Astrocyte (in vitro differentiated cells and primary cell): ENCODE measurements around the gene PLD6. TPM values are rescaled to one million over a fixed set of nuclear protein-coding genes. Genes with fewer than 3 reads are reported as not detected.

ENCODE experiments used
- DNase-seq: peaks from one replicate; pipeline ENCODE4 v3.0.0-alpha.2; 2010; ENCODE audit warnings: low read depth
- FAIRE-seq: peaks from 2 replicates; lab custom pipeline; 2011; peaks lifted over from hg19 to GRCh38; lab: Jason Lieb, UNC
- H2AFZ ChIP-seq: 2 replicates; pipeline ENCODE4 v1.6.0; 2012; ENCODE audit warnings: low read depth, low read length, inconsistent platforms
- H3K27ac ChIP-seq: 2 replicates; pipeline ENCODE4 v1.5.1; 2011; ENCODE audit warnings: low read depth, low read length, inconsistent platforms
- H3K27me3 ChIP-seq: 2 replicates; pipeline ENCODE4 v1.6.0; 2011; ENCODE audit warnings: low read length, inconsistent platforms; ENCODE audit not compliant: insufficient read depth
- H3K36me3 ChIP-seq: 2 replicates; pipeline ENCODE4 v1.5.1; 2011; ENCODE audit warnings: low read length, inconsistent platforms; ENCODE audit not compliant: insufficient read depth
- H3K4me1 ChIP-seq: 2 replicates; pipeline ENCODE4 v1.5.1; 2011; ENCODE audit warnings: low read length, inconsistent platforms; ENCODE audit not compliant: insufficient read depth
- H3K4me2 ChIP-seq: 2 replicates; pipeline ENCODE4 v1.6.0; 2012; ENCODE audit warnings: low read length, inconsistent platforms
- H3K4me3 ChIP-seq: 2 replicates; pipeline ENCODE4 v1.5.1; 2011; ENCODE audit warnings: low read depth, mild to moderate bottlenecking, low read length, inconsistent platforms; ENCODE audit not compliant: insufficient read depth
- H3K79me2 ChIP-seq: 2 replicates; pipeline ENCODE4 v1.6.0; 2012; ENCODE audit warnings: mild to moderate bottlenecking, low read length, inconsistent platforms; ENCODE audit not compliant: insufficient read depth
- H3K9ac ChIP-seq: 2 replicates; pipeline ENCODE4 v1.6.0; 2012; ENCODE audit warnings: mild to moderate bottlenecking, low read length, inconsistent platforms
- H3K9me3 ChIP-seq: 2 replicates; pipeline ENCODE4 v1.5.1; 2012; ENCODE audit warnings: low read depth, mild to moderate bottlenecking, low read length, inconsistent platforms; ENCODE audit not compliant: insufficient read depth
- H4K20me1 ChIP-seq: 2 replicates; pipeline ENCODE4 v1.6.0; 2012; ENCODE audit warnings: low read length, inconsistent platforms; ENCODE audit not compliant: insufficient read depth
- H3K27ac Mint-ChIP-seq: one replicate; pipeline ENCODE4 v1.8.0; 2021; ENCODE audit warnings: mild to moderate bottlenecking, mixed read lengths; ENCODE audit not compliant: unreplicated experiment
- H3K27me3 Mint-ChIP-seq: one replicate; pipeline ENCODE4 v1.8.0; 2021; ENCODE audit warnings: low read depth, mixed read lengths; ENCODE audit not compliant: unreplicated experiment
- H3K36me3 Mint-ChIP-seq: one replicate; pipeline ENCODE4 v1.8.0; 2021; ENCODE audit warnings: low read depth, mixed read lengths; ENCODE audit not compliant: unreplicated experiment
- H3K4me1 Mint-ChIP-seq: one replicate; pipeline ENCODE4 v1.8.0; 2021; ENCODE audit warnings: low read depth, mixed read lengths; ENCODE audit not compliant: unreplicated experiment
- H3K4me3 Mint-ChIP-seq: one replicate; pipeline ENCODE4 v1.8.0; 2021; ENCODE audit warnings: mild to moderate bottlenecking, moderate library complexity, mixed read lengths; ENCODE audit not compliant: unreplicated experiment
- H3K9me3 Mint-ChIP-seq: one replicate; pipeline ENCODE4 v1.8.0; 2021; ENCODE audit warnings: mild to moderate bottlenecking, mixed read lengths; ENCODE audit not compliant: unreplicated experiment
- EZH2 ChIP-seq: IDR thresholded peaks from 2 replicates; pipeline ENCODE4 v1.6.1; 2012; ENCODE audit warnings: mild to moderate bottlenecking, low read length, inconsistent platforms; ENCODE audit not compliant: insufficient read depth
- total RNA-seq: library from RNA; stranded (reverse); gene quantifications from 2 replicates; pipeline ENCODE4 v1.2.1, GENCODE V29; 2021
- TF ChIP-seq, protein P1 (sequence below): IDR thresholded peaks from 2 replicates; pipeline ENCODE4 v1.5.1; 2011; ENCODE audit warnings: low read depth, mild to moderate bottlenecking, inconsistent platforms, low read length, moderate library complexity; ENCODE audit not compliant: insufficient read depth

PLD6 gene
- total RNA-seq, 1 donor from 2014 or later: 0.64 TPM

- H3K9me3 Mint-ChIP-seq: no peaks in the 10 kb centered on the region
- no peaks in the 10 kb centered on the region for H3K36me3 ChIP-seq
- peaks cover 19% of the 10 kb centered on the region for H4K20me1 ChIP-seq
- no peak overlapping the region for H3K4me2 ChIP-seq
- H3K27me3 Mint-ChIP-seq: peaks cover 13% of the 10 kb centered on the region
- H2AFZ ChIP-seq: no peak overlapping the region
- H3K9me3 ChIP-seq: no peaks in the 10 kb centered on the region
- DNase-seq (no peak), FAIRE-seq (no peak)
- no peak overlapping the region for H3K4me3 ChIP-seq
- no peaks in the 10 kb centered on the region for H3K4me1 Mint-ChIP-seq
- no peak overlapping the region for H3K27ac Mint-ChIP-seq
- peaks cover 22% of the 10 kb centered on the region for H3K4me1 ChIP-seq
- TF ChIP-seq, protein P1, sequence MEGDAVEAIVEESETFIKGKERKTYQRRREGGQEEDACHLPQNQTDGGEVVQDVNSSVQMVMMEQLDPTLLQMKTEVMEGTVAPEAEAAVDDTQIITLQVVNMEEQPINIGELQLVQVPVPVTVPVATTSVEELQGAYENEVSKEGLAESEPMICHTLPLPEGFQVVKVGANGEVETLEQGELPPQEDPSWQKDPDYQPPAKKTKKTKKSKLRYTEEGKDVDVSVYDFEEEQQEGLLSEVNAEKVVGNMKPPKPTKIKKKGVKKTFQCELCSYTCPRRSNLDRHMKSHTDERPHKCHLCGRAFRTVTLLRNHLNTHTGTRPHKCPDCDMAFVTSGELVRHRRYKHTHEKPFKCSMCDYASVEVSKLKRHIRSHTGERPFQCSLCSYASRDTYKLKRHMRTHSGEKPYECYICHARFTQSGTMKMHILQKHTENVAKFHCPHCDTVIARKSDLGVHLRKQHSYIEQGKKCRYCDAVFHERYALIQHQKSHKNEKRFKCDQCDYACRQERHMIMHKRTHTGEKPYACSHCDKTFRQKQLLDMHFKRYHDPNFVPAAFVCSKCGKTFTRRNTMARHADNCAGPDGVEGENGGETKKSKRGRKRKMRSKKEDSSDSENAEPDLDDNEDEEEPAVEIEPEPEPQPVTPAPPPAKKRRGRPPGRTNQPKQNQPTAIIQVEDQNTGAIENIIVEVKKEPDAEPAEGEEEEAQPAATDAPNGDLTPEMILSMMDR: no peak
- TF ChIP-seq EZH2: no peak
- H3K27me3 ChIP-seq: no peaks in the 10 kb centered on the region
- H3K4me3 Mint-ChIP-seq: no peak overlapping the region
- H3K79me2 ChIP-seq: no peaks in the 10 kb centered on the region
- H3K27ac ChIP-seq: no peak overlapping the region
- no peak overlapping the region for H3K9ac ChIP-seq
- peaks cover 9% of the 10 kb centered on the region for H3K36me3 Mint-ChIP-seq
These were observed 791 bp upstream of the PLD6 start for GRCh38 chr17:17206913-17207335.

DNA sequence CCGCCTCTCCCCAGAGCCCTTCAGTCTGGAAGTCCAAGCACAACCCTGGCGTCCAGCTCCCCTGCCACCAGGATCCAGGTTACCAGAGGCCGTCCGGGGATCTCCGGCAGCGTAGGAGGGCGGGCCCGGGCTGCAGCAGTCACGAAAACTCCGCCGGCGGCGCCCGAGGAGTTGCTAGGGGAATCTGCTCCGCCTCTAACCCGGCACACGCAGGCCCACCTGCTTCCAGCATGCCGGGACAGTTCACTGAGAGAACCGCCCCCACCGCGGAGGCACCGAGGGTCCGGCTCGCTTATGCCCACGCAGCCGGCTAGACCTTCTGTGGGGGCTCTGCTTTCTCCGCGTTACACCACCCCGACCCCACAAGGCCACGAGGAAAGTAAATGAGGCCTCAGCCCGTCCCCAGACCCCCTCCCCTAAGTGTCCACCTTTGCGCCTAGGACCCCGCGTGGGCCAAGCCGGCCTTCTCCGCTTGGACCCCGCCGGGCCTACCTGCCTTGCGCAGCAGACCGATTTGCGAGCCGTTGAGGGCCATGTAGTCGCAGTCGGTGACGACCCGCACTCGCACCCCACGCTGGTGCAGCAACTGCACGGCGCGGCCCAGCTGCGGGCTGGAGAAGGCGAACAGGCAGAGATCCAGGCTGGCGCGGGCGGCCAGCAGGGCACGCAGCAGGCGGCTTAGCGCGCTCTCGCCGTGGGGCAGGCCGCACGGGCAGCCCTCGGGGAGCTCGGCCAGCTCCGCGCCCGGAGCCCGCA, 587 bp downstream of the PLD6 start:
- H3K9me3 Mint-ChIP-seq: no peaks in the 10 kb centered on the region
- Histone ChIP-seq H3K36me3 (no peaks in the 10 kb centered on the region), H2AFZ (peak overlapping the region; percentile 86), H4K20me1 (peaks cover 11% of the 10 kb centered on the region), H3K9ac (peak overlapping the region; percentile 76), H3K9me3 (no peaks in the 10 kb centered on the region), H3K79me2 (no peaks in the 10 kb centered on the region), H3K27me3 (no peaks in the 10 kb centered on the region), H3K4me2 (peak overlapping the region; percentile 93), H3K4me3 (peak overlapping the region; percentile 63), H3K4me1 (peaks cover 22% of the 10 kb centered on the region), H3K27ac (no peak overlapping the region)
- TF ChIP-seq, protein P1: no peak
- TF ChIP-seq EZH2: no peak
- peaks cover 6% of the 10 kb centered on the region for H3K36me3 Mint-ChIP-seq
- FAIRE-seq: no peak
- peak; percentile 30 for DNase-seq
- no peak overlapping the region for H3K27ac Mint-ChIP-seq
- no peak overlapping the region for H3K4me3 Mint-ChIP-seq
- H3K4me1 Mint-ChIP-seq: no peaks in the 10 kb centered on the region
- peaks cover 13% of the 10 kb centered on the region for H3K27me3 Mint-ChIP-seq
